ENCODE results near the gene RGS3.
"Not testable (repeated sequence)": the region's sequence is repeated elsewhere in the genome, so short reads cannot be mapped to it uniquely, and the experiment has no call there.

The RGS3 gene

GRCh38 chr9:113532809-113533190 lies 69.3 kb downstream of the RGS3 start:
- no peak for DNase-seq

GRCh38 chr9:113533335-113534225 lies 70.1 kb downstream of the RGS3 start:
- DNase-seq, result no peak

- no peak for DNase-seq
These were observed 72.2 kb downstream of the RGS3 start for GRCh38 chr9:113535756-113536155.

- no peak for DNase-seq
These were observed 72.6 kb downstream of the RGS3 start for GRCh38 chr9:113536166-113536482.

- no peak for DNase-seq
These were observed 73.1 kb downstream of the RGS3 start for GRCh38 chr9:113536483-113537228.

GRCh38 chr9:113537229-113537810 lies 73.8 kb downstream of the RGS3 start:
- no peak for DNase-seq

- no peak for DNase-seq
These were observed 74.6 kb downstream of the RGS3 start for GRCh38 chr9:113538131-113538530.

- DNase-seq, result no peak
These were observed 75.3 kb downstream of the RGS3 start for GRCh38 chr9:113538701-113539430.

GRCh38 chr9:113540466-113540865 lies 76.9 kb downstream of the RGS3 start:
- no peak for DNase-seq

- no peak for DNase-seq
These were observed 77.7 kb downstream of the RGS3 start for GRCh38 chr9:113541019-113541900.

GRCh38 chr9:113542006-113542405 lies 78.5 kb downstream of the RGS3 start:
- no peak for DNase-seq

- no peak for DNase-seq
These were observed 79.2 kb downstream of the RGS3 start for GRCh38 chr9:113542741-113543140.

GRCh38 chr9:113543296-113543981 lies 79.9 kb downstream of the RGS3 start:
- DNase-seq, result no peak

GRCh38 chr9:113543982-113544303 lies 80.4 kb downstream of the RGS3 start:
- DNase-seq, result no peak

- no peak for DNase-seq
These were observed 81.5 kb downstream of the RGS3 start for GRCh38 chr9:113545068-113545467.

GRCh38 chr9:113546566-113546965 lies 83.0 kb downstream of the RGS3 start:
- no peak for DNase-seq

GRCh38 chr9:113547501-113547900 lies 84.0 kb downstream of the RGS3 start:
- DNase-seq, result no peak

- DNase-seq, result peak; percentile 4 to 24
These were observed 84.9 kb downstream of the RGS3 start for GRCh38 chr9:113548221-113549041.

- not testable (repeated sequence) for DNase-seq
These were observed 86.4 kb downstream of the RGS3 start for GRCh38 chr9:113549892-113550291.

GRCh38 chr9:113556877-113557593 lies 93.5 kb downstream of the RGS3 start:
- DNase-seq, result no peak
